Left renal cortex interstitium (tissue), 4 donors: ENCODE measurements around the gene KCNH5. TPM values are rescaled to one million over a fixed set of nuclear protein-coding genes. Genes with fewer than 3 reads are reported as not detected.

Experiments
- DNase-seq, 4 donors: peaks; one replicate each; pipeline ENCODE4 v3.0.0-alpha.2; 2013; ENCODE audit warnings: low read depth in 4 of 4, low spot score in 2 of 4, missing footprints in 1 of 4
- polyA plus RNA-seq, 4 donors: library from polyadenylated mRNA; unstranded; fragments of 120-200 nt; gene quantifications; one replicate each; pipeline ENCODE4 v1.2.1, GENCODE V29; 2013; ENCODE audit not compliant: insufficient read length in 4 of 4

The KCNH5 gene
- polyA plus RNA-seq = under 1 TPM; 0.08 to 0.20 (median 0.13) TPM

GRCh38 chr14:63045234-63045611 is at the start of gene KCNH5:
KCNH5 (minus strand) TSS chr14:63045458; CDS start chr14:63045186, 272 bp downstream.
- peak in 3 of 4 donors; percentile 9 to 37 (median 25) for DNase-seq

GRCh38 chr14:63091394-63091996 is 46.2 kb upstream of the KCNH5 start:
- DNase-seq = no peak

- no peak for DNase-seq
Observed at GRCh38 chr14:63088865-63089264, 43.6 kb upstream of the KCNH5 start.

- no peak for DNase-seq
Observed at GRCh38 chr14:63078569-63078968, 33.3 kb upstream of the KCNH5 start.

- DNase-seq = no peak
Observed at GRCh38 chr14:63076488-63076887, 31.2 kb upstream of the KCNH5 start.

- no peak for DNase-seq
Observed at GRCh38 chr14:63055631-63056030, 10.4 kb upstream of the KCNH5 start.

GRCh38 chr14:63051992-63052391 is 6.7 kb upstream of the KCNH5 start:
- DNase-seq = no peak

- DNase-seq = no peak
Observed at GRCh38 chr14:63051301-63051700, 6.0 kb upstream of the KCNH5 start.

- DNase-seq = no peak
Observed at GRCh38 chr14:63050694-63051093, 5.4 kb upstream of the KCNH5 start.

- DNase-seq = no peak
Observed at GRCh38 chr14:63046339-63047268, 1.3 kb upstream of the KCNH5 start.

GRCh38 chr14:63045612-63046320 is 508 bp upstream of the KCNH5 start:
- DNase-seq = peak; percentile 24 to 36 (median 29)

- peak in 1 of 4 donors; percentile 25 for DNase-seq
Observed at GRCh38 chr14:63039866-63040265, 5.4 kb downstream of the KCNH5 start.

GRCh38 chr14:63032641-63033040 is 12.6 kb downstream of the KCNH5 start:
- DNase-seq = no peak

- no peak for DNase-seq
Observed at GRCh38 chr14:63032076-63032475, 13.2 kb downstream of the KCNH5 start.

GRCh38 chr14:63030113-63030512 is 15.1 kb downstream of the KCNH5 start:
- DNase-seq = no peak

- no peak for DNase-seq
Observed at GRCh38 chr14:63027719-63028118, 17.5 kb downstream of the KCNH5 start.

- DNase-seq = no peak
Observed at GRCh38 chr14:63026491-63026890, 18.8 kb downstream of the KCNH5 start.

GRCh38 chr14:63014621-63015020 is 30.6 kb downstream of the KCNH5 start:
- DNase-seq = no peak

GRCh38 chr14:63012171-63012570 is 33.1 kb downstream of the KCNH5 start:
- no peak for DNase-seq

- DNase-seq = no peak
Observed at GRCh38 chr14:63011623-63012022, 33.6 kb downstream of the KCNH5 start.

- no peak for DNase-seq
Observed at GRCh38 chr14:63009495-63009894, 35.8 kb downstream of the KCNH5 start.
